ENCODE results near the gene PPP3CA. TPM values are rescaled to one million over a fixed set of nuclear protein-coding genes. Genes with fewer than 3 reads are reported as not detected.
A peak's percentile ranks its signal among the peaks of the same experiment; 100 is the strongest.

PPP3CA gene
- total RNA-seq, 1 experiment from 2014 or later, result 15.5 TPM

GRCh38 chr4:101025755-101026154 is 321.6 kb downstream of the PPP3CA start:
- no peaks in the 10 kb centered on the region for H3K9me3 ChIP-seq (ENCODE audit: low read length)
- H3K36me3 ChIP-seq (ENCODE audit: low read depth, low read length), result no peaks in the 10 kb centered on the region
- no peak overlapping the region for H3K4me2 ChIP-seq (ENCODE audit: low read length)
- no peaks in the 10 kb centered on the region for H3K9me2 ChIP-seq (replicated peaks; ENCODE audit: low read length)
- H3K27ac ChIP-seq (ENCODE audit: low read length), result no peak overlapping the region
- H2AFZ ChIP-seq (ENCODE audit: low read length), result no peak overlapping the region
- intact Hi-C loops (cut with micrococcal nuclease), result no loop called here
- H4K20me1 ChIP-seq (ENCODE audit: low read length), result no peaks in the 10 kb centered on the region
- H3K27me3 ChIP-seq (ENCODE audit: low read length), result no peaks in the 10 kb centered on the region
- TF ChIP-seq EZH2phosphoT487 (IDR thresholded peaks at IDR 0.05; ENCODE audit: borderline replicate concordance, low read length) (no peak), EZH2 (IDR thresholded peaks at IDR 0.05; ENCODE audit: low read length, unreplicated experiment) (no peak), CTCF (conservative IDR thresholded peaks at IDR 0.05; ENCODE audit: low read depth, low read length) (no peak)
- no peaks in the 10 kb centered on the region for H3F3A ChIP-seq (ENCODE audit: low read length, unreplicated experiment)
- ChIA-PET CTCF (no interaction called here), POLR2A (ENCODE audit: unreplicated experiment) (interaction anchor here (0.7 kb wide), 1 partner anchor 122 kb away, joined by 5 read pairs; no protein-coding TSS in a partner anchor)
- ATAC-seq (no peak), DNase-seq (no peak)
- H3K9ac ChIP-seq (ENCODE audit: low read length), result no peak overlapping the region
- no peaks in the 10 kb centered on the region for H3K79me2 ChIP-seq (ENCODE audit: low read length)
- no peak overlapping the region for H3K4me3 ChIP-seq (ENCODE audit: low read length)
- no TSS peak for BruUV-seq (replicated peaks)
- H3K4me1 ChIP-seq (ENCODE audit: insufficient read depth, low read length), result peaks cover 13% of the 10 kb centered on the region

GRCh38 chr4:101022151-101023024 is 324.9 kb downstream of the PPP3CA start:
- H3K27me3 ChIP-seq (ENCODE audit: low read length), result no peaks in the 10 kb centered on the region
- 0 out of 2 replicates have a peak overlapping the region, but pooled peaks have one; percentile 83 for H3K27ac ChIP-seq (ENCODE audit: low read length)
- intact Hi-C loops (cut with micrococcal nuclease), result loop anchor here (5.0 kb wide), 3 partner anchors 95 to 955 kb away; no protein-coding TSS in a partner anchor
- no peaks in the 10 kb centered on the region for H3K79me2 ChIP-seq (ENCODE audit: low read length)
- peaks cover 4% of the 10 kb centered on the region for H3F3A ChIP-seq (ENCODE audit: low read length, unreplicated experiment)
- no peaks in the 10 kb centered on the region for H3K36me3 ChIP-seq (ENCODE audit: low read depth, low read length)
- no peak overlapping the region for H3K4me3 ChIP-seq (ENCODE audit: low read length)
- H3K4me2 ChIP-seq (ENCODE audit: low read length), result no peak overlapping the region
- H3K9ac ChIP-seq (ENCODE audit: low read length), result no peak overlapping the region
- DNase-seq (peak; percentile 10), ATAC-seq (no peak)
- CTCF ChIA-PET, result no interaction called here
- H2AFZ ChIP-seq (ENCODE audit: low read length), result no peak overlapping the region
- BruUV-seq (replicated peaks), result no TSS peak
- POLR2A ChIA-PET (ENCODE audit: unreplicated experiment), result no interaction called here
- TF ChIP-seq EZH2 (IDR thresholded peaks at IDR 0.05; ENCODE audit: low read length, unreplicated experiment) (no peak), EZH2phosphoT487 (IDR thresholded peaks at IDR 0.05; ENCODE audit: borderline replicate concordance, low read length) (no peak), CTCF (conservative IDR thresholded peaks at IDR 0.05; ENCODE audit: low read depth, low read length) (no peak)
- H3K4me1 ChIP-seq (ENCODE audit: insufficient read depth, low read length), result peaks cover 29% of the 10 kb centered on the region
- no peaks in the 10 kb centered on the region for H3K9me3 ChIP-seq (ENCODE audit: low read length)
- H3K9me2 ChIP-seq (replicated peaks; ENCODE audit: low read length), result no peaks in the 10 kb centered on the region
- H4K20me1 ChIP-seq (ENCODE audit: low read length), result no peaks in the 10 kb centered on the region

GRCh38 chr4:101020956-101021355 is 326.4 kb downstream of the PPP3CA start:
- Histone ChIP-seq H3K9me3 (ENCODE audit: low read length) (no peaks in the 10 kb centered on the region), H3K4me3 (ENCODE audit: low read length) (no peak overlapping the region), H3K9me2 (replicated peaks; ENCODE audit: low read length) (no peaks in the 10 kb centered on the region), H3F3A (ENCODE audit: low read length, unreplicated experiment) (peaks cover 4% of the 10 kb centered on the region), H3K4me2 (ENCODE audit: low read length) (peak overlapping the region; percentile 44), H3K4me1 (ENCODE audit: insufficient read depth, low read length) (peaks cover 29% of the 10 kb centered on the region), H3K9ac (ENCODE audit: low read length) (peak overlapping the region; percentile 49; the same call in 1 of the 2 replicates), H4K20me1 (ENCODE audit: low read length) (no peaks in the 10 kb centered on the region), H3K36me3 (ENCODE audit: low read depth, low read length) (no peaks in the 10 kb centered on the region), H3K27ac (ENCODE audit: low read length) (peak overlapping the region; percentile 83), H2AFZ (ENCODE audit: low read length) (no peak overlapping the region), H3K79me2 (ENCODE audit: low read length) (no peaks in the 10 kb centered on the region), H3K27me3 (ENCODE audit: low read length) (no peaks in the 10 kb centered on the region)
- POLR2A ChIA-PET (ENCODE audit: unreplicated experiment), result interaction anchor here (0.6 kb wide), 2 partner anchors 61 to 327 kb away, joined by 3 to 8 read pairs; no protein-coding TSS in a partner anchor
- TF ChIP-seq EZH2phosphoT487 (IDR thresholded peaks at IDR 0.05; ENCODE audit: borderline replicate concordance, low read length), result no peak
- ATAC-seq (peak; percentile 87), DNase-seq (peak; percentile 69)
- no TSS peak for BruUV-seq (replicated peaks)
- CTCF ChIA-PET, result no interaction called here
- intact Hi-C loops (cut with micrococcal nuclease), result loop anchor here (2.0 to 5.0 kb wide), 5 partner anchors 96 to 956 kb away; no protein-coding TSS in a partner anchor
